GM21515 (cell line): ENCODE measurements around the gene CXCR3.
"Not testable (repeated sequence)": the region's sequence is repeated elsewhere in the genome, so short reads cannot be mapped to it uniquely, and the experiment has no call there.

Experiments used
- ATAC-seq: cut with Tn5 transposase; IDR thresholded peaks from one replicate; pipeline ENCODE4 v1.9.1; 2021; ENCODE audit not compliant: unreplicated experiment

CXCR3 gene

DNA sequence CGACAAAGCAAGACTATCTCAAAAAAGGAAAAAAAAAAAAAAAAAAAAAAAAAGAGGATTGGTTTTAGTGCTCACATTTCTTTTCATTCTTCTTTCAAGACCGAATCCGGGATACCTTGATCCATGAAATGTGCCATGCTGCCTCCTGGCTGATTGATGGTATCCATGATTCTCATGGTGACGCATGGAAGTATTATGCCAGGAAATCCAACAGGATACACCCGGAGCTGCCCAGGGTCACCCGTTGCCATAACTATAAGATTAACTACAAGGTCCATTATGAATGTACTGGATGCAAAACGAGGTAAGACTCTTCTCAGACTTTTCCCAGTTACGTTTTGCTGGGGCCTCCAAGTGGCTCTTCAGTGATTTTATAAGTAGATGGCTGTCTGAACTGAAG lies 6.1 kb downstream of the CXCR3 start:
- no peak for ATAC-seq

DNA sequence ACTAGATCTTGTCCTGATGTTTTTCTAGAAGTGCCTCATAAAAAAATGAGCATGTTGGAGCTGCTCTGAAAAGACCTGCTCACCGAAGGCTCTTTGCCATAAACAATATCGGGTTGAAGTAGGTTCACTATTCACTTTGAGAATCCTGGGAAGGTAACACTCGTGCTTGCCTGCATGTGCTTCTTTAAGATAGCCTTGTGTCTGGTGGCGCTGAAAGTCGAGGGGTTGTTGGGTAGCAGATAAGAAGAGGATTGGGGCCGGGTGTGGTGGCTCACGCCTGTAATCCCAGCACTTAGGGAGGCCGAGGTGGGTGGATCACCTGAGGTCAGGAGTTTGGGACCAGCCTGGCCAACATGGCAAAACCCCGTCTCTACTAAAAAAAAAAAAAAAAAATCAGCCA lies 6.6 kb downstream of the CXCR3 start:
- ATAC-seq = not testable (repeated sequence)

DNA sequence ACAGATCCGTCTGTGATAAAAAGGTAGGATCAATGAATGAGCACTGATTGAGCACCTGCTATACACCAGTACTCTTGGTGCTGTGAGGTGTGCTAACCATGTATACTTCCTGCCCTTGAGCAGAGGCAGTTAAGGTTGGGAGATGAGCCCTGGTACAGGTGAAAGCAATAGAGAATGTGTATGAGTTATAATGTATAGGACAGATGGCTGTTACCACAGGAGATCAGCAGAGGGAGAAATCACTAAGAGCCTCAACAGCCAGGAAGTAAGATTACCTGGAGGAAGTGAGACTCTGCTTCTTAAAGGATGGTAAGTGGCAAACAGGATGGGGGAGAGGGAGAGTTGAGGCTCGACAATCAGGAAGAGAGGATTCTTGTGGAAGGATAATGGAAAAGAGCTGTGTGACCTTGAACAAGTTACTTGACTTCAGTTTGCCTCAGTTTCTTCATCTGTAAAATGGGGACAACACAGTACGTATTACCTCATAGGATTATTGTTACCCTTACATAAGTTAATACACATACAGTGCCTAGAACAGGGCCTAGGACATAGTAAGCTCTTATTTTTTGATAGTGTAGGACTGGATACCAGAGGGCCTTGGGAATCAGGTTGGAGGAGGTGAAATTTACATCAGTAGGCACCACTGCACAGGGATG lies 9.1 kb downstream of the CXCR3 start:
- no peak for ATAC-seq

DNA sequence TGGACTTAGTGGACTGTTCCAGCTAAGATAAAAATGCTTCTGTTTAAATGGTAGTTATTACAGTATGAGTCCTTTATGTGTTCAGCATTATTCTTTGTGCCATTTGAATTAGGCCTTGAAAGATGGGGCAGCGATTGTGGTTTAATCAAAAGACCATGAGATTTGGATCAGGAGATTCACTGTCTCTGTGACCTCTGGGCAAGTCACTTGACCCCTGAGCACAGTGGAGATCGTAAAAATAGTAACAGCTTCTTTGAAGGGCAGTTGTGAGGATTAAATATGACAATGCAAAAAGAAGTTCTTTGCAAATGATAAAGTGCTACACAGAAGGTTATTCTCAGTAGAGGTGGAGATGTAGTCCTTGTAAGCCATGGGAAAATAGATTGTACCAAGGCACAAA lies 10.8 kb downstream of the CXCR3 start:
- ATAC-seq = no peak

DNA sequence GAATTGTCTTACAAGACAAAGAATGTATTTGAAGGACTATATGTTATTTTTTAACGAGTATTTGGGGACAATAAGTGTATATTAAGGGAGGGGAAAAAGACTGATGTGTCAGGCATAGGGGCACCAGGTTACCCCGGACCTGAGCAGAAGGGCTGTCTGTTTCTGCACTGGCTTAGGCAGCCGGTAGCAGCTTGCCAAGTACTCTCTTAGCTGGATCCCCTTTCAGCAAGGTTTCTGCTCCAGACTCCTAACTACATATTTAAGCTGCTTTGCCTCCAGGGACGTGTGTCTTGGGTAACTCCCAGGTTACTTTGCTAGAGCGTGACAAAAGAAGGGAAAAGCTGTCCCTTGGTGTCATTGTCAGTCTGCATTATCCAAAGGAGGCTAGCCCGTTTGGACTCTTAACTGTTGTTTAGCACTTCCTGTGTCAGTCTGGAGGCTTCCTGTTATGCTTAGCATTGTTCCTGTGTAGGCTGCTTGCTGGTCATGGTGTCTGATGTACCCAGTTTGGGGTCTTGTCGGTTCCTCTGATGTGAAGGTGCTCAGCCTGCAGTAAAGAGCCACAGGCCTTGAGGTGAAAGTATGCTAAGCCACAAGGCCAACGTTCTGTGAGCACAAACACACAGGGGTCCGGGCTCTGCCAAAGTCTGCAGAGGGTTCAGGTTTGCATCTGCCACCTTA lies 11.6 kb downstream of the CXCR3 start:
- no peak for ATAC-seq

DNA sequence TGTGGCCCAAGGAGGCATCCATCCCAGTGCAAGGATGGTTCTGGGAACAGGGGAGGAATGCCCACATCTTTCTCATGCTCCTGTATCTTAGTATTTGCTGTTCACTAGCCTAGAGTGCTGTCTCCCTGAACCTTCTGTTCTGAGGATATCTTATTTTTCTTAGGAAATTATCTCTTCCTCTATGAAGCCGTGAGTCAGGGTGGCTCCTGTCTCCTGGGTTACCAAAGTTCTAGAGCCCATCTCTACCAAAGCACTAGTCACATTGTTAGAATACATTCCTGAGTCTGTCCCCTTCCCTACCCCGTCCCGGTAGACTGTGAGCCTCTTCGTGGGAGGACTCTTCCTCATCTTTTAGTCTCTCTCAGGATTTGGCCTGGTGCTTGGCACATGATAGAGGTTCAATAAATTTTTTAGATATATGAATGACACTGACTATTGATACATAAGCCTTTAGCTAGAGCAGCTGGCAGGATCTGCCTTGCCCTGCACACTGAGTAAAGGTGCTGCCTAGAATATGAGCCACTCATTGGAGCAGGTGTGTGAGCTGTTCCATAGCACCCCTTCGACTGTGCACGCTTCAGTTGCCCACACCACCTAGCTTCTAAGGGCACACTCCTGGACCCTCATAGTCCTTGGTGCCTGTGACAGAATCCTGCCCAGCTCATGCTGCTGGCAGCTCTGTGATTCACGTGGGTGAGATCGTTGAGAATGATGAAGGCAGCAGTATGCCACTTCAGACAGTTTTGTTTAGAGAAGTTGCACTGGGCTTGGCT lies 13.3 kb downstream of the CXCR3 start:
- no peak for ATAC-seq

DNA sequence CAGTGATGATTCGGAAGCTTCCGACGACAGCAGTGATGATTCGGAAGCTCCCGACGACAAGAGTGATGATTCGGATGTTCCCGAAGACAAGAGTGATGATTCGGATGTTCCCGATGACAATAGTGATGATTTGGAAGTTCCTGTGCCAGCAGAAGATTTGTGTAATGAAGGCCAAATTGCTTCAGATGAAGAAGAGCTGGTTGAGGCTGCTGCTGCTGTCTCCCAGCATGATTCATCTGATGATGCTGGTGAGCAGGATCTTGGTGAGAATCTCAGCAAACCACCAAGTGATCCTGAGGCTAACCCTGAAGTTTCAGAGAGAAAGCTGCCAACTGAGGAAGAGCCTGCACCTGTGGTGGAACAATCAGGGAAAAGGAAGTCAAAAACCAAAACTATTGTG lies 14.2 kb downstream of the CXCR3 start:
- ATAC-seq = no peak

DNA sequence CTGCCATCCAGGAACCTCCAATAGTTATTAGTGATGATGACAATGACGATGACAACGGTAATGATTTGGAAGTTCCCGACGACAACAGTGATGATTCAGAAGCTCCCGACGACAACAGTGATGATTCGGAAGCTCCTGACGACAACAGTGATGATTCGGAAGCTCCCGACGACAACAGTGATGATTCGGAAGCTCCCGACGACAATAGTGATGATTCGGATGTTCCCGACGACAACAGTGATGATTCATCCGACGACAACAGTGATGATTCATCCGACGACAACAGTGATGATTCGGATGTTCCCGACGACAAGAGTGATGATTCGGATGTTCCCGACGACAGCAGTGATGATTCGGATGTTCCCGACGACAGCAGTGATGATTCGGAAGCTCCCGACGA lies 14.7 kb downstream of the CXCR3 start:
- ATAC-seq = no peak

DNA sequence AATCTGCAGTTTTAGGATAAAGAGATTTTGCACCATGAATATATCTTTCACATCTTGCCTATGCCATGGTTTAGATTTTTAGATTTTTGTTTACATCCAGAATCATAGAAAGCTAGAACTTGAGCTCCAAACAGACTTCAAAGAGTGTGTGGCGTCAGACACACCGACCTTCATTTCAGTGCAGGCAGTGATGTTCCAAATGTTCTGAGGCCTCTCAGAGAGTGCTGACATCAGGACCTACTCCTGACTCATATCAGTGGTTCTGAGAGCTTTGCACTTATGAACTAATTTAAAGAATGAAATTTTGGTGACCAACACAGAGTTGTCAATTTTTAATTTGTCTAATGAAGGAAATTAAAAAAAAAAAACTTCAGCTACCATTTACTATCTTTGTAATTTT lies 18.3 kb downstream of the CXCR3 start:
- no peak for ATAC-seq

DNA sequence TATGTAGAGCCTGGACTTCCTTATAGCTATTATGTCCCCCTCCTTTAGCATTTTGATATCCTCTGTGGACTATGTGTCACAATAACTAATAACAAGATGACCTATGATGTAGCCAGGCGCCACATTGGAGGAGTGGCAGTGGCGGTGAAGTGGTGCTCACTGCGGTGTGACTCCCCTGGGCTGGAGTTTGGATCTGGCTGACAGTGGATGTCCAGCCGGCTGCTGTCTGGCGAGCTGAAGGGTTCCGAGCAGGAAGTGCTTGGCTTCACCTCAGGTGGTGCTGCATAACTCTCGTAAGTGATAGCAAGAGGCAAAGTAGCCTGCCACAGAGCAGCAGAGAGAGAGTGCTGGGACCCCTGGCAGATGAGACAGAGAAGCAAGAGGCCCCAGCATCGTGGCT lies 25.1 kb downstream of the CXCR3 start:
- ATAC-seq = not testable (repeated sequence)

DNA sequence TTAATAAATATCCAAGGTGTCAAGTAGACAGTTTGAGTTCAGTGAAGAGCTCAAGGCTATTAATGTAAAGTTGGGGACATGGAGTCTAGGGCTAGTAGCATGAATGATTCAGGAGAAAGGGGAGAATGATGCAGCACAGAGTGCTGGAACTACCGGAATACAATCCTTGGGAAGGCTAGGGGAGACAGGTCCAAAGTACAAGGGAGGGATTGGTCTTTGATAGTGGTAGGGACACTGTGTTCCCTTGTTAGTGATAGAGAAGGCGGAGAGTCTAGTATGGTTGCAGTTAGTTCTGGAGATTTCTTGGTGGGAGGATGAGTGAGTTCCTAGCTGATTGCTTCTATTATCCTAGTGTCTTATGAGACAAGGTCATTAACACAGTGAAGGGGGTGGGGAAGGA lies 31.4 kb downstream of the CXCR3 start:
- ATAC-seq = no peak

DNA sequence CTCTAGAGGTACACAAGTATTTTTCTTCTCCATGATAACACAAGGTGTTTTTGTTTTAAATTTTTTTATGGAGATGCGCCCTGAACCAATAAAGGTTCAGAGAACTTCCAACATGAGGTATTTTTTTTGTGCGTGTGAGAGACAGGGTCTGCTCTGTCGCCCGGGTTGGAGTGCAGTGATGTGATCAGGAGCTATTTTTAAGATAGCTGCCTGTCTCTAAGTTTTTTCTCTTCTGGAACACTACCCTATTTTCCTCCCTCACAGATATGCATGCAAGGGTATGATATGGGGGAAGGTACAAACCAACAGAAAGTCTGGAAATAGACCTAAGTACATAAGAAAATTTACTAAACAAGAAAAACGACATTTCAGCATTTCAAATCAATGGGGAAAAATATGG lies 37.1 kb downstream of the CXCR3 start:
- ATAC-seq = no peak

DNA sequence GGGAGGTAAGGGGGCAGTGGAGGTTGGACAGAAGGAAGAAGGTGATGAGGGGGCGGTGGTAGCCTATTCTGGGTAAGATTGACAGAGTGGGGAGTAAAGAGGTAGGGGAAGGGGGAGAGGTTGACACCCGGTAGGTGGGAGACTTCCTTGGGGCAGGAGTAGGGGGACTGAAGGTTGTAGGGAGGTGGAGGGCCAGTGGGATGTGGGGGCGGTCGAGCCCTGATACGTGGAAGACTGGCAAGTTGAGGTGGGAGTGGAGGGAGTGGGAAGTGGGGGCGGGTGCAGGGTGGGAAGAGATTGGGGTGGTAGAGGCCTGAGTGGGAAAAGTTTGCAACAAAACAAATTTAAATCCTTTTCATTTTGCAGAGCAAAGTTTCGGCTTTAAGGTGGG lies 38.3 kb downstream of the CXCR3 start:
- ATAC-seq = no peak

DNA sequence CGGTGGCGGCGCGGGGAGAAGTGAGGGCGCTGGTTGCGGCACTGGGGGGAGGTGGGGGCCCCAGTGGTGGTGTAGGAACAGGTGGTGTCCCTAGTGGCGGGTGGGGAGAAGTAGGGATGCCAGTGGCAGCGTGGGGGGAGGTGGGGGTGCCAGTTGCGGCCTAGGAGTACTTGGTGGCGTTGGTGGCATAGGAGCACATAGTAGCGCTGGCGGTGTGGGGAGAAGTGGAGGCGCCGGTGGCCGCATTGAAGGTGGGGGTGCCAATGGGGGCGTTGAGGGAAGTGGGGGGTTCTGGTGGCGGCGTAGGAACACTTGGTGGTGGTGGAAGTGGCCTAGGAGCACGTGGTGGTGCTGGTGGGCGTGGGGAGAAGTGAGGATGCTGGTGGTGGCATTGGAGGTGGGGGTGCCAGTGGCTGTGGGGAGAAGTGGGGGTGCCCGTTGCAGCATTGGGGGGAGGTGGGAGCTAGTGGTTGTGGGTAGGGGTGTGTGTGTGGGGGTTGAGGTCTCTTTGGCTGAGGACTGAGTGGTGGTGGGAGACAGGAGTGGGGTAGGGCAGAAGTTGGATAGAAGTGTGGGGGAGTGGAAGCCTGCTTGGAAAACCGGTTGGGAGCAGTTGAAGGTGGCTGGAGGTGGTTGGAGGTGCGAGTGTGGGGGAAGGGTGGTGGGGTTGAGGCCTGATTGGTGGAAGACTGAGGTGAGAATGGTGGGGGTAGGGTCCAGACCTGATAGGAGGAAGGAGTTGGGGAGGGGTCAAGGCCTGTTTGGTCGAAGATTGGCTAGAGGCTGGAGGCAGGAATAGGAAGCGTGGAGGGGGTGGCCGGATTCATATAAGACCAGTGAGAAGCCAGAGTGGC lies 38.9 kb downstream of the CXCR3 start:
- no peak for ATAC-seq

DNA sequence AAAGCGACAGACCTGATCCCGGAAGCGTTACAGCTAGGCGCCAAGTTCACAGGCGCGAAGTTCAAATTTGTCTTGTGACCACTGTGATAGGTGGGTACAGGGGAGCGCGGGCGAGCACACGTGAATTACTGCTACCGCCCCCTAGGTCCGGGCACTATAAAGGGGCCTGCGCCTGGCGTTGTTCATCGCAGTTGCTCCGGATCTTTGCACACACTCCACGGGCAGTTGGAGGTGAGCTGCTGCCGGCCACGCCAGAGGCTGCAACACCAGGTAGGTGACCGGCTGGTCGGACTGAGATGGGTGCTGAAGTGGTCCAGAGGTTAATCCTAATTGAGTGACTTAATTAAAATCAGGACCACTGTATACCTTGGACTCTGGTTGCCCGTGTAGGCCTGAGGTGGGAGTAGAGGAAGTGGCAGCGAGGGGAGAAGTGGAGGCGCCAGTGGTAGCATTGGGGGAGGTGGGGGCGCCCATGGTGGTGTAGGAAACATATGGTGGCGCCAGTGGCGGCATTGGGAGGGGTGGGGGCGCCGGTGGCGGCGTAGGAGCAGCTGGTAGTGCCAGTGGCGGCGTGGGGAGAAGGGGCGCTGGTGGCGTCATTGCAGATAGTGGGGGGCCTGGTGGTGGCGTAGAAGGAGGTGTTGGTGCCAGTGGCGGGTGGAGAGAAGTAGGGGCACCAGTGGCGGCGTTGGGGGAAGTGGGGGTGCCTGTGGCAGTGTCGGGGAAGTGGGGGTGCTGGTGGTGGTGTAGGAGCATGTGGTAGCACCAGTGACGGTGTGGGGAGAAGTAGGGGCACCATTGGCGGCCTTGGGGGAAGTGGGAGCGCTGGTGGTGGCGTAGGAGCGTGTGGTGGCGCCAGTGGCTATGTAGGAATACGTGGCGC lies 39.8 kb downstream of the CXCR3 start, which contains the start of gene GCNA:
Gene GCNA, plus strand, starts transcription at position 185 of the 883 bp plus-strand sequence. CDS start 2,385 bp downstream, outside the sequence.
- no peak for ATAC-seq

DNA sequence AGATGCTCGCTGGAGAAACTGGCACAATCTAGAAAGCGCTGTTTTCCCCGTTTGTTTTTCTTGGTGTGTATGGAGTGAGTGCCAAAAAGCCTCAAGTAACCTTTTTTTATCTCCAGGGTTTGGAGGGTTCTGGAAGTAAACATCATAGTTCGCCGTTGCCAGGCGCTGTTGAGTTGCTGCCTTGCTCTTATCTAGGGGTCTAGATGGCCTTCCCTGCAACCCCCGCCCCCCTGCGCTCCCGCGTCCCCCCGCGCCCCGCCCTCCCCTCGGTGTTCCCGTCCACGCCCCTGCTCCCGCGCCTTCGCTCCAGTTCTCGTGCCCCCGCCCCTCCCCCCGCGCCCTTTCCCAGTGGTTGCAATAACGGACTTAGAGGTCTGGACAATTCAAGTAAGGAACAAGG lies 40.6 kb downstream of the CXCR3 start:
- no peak for ATAC-seq

DNA sequence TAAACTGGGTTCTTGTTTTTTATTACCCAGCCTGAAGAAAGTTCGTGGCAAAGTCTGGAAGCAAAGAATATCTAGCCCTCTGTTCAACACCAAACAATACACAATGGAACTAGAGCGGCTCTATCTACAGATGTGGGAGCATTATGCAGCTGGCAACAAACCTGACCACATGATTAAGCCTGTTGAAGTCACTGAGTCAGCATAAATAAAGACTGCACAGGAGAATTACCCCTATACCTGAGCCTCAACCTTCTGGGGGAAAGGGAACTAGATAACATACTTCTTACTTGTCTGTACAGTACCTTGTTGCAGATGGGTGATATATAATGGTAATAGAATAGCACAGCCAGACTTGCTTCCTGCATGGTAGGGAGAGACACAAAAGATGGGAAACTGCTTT lies 44.7 kb downstream of the CXCR3 start:
- ATAC-seq = no peak

DNA sequence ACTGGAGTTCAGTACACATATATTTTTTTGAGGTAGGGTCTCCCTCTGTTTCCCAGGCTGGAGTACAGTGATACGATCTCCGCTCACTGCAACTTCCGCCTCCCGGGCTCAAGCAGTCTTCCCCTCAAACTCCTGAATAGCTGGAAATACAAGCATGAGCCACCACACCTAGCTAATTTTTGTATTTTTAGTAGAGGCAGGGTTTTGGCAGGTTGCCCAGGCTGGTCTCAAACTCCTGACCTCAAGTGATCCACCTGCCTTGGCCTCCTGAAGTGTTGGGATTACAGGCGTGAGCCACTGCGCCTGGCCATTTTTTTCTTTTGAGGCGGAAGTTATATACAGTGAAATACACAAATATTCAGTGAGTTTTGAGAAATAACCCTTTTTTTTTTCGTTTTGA lies 46.9 kb downstream of the CXCR3 start:
- ATAC-seq = not testable (repeated sequence)
